ENCODE results near the gene AKR1C1.
"Not testable (repeated sequence)": the region's sequence is repeated elsewhere in the genome, so short reads cannot be mapped to it uniquely, and the experiment has no call there.

The AKR1C1 gene

DNA sequence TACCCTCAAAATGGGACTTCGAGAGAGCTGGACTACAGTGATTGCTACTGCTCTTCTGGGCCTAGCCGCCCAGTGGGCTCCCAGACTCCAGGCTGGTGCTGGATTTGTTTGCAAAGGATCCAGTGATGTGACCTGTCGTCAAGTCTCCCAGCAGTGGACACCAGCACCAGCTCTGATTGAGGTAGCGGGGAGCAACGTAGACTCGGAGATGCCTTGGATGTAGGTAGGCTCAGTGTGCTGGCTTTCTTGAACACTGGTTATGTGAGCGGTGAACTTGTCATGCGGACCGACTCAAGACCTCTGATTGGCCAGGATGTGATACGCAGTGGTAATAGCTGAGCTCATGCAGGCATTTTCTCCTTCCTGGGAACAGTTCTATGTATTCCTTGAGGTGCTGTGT, 21.0 kb downstream of the AKR1C1 start:
- no peak for FAIRE-seq

DNA sequence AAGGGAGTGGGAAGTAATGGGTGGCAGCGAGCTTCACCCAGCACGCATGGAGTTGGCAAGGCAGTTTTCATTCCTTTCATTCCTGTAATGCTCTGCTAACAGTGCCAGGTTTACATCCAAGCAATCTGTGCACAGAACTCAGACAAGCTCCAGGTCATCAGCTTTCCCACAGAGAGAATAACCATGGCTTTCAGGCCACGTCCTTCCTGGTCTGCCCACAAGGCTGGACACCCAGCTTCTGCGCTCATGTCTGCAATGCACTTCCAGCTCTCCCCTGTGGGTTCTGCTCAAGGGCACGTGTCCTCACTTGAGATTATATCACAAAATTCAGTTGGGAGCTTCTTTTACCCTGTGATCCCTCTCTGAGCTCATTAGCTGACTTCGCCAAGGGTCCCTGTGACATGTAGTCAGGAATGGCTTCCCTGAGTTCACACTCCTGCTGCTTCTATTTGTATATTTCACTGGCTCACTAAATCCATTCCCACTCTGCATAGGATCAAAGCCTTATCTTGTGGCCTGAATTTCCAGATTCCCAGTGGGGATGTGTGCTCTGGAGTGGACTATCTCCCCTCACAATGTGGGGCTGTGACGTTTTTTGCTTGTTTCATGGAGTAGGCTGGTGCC, 21.9 kb downstream of the AKR1C1 start:
- FAIRE-seq, result no peak

DNA sequence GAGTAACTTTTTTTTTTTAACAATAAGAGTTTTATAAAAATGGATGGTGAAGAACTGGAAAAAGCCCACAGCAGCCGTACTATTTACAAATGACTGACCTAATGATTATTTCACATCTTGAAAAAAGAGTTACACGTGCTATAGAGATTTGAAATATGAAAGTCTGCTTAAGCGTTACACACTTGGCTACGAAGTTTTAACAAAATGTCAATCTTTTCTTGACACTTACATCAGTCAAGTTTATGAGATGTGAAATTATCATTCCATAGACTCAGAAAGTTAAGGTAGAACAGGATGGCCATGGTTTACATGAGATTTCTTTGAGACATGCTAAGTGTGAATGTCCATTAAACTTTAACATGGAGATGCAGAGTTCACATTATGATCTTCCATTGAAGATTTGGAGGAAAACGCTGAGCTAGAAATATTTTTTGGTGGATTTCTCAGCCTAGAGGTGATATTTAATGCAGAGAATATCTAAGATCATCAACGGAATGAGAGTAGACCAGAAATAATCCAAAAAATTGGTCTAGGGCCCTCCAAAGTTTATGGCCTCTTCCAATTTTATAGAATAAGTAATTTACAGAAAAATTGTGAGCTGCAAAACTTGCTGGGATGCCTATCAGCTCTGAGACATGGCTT, 24.9 kb downstream of the AKR1C1 start:
- not testable (repeated sequence) for FAIRE-seq

DNA sequence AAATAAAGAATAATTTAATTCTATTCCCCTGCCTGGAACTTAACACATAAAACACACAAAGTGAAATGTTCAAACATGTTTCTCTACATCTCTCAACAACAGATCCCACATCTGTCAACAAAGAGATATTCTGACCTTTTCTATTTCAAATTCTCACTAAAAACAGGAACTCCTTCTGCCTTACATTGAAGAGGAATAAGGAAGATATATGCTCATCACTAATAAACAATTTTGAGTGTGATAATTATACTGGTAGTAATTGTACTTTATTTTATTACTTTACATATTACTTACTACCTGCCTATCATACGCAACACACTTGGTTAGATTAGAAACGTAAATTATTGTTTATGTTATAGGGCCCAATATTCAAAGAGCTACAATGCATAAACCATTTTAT, 27.0 kb downstream of the AKR1C1 start:
- no peak for FAIRE-seq

DNA sequence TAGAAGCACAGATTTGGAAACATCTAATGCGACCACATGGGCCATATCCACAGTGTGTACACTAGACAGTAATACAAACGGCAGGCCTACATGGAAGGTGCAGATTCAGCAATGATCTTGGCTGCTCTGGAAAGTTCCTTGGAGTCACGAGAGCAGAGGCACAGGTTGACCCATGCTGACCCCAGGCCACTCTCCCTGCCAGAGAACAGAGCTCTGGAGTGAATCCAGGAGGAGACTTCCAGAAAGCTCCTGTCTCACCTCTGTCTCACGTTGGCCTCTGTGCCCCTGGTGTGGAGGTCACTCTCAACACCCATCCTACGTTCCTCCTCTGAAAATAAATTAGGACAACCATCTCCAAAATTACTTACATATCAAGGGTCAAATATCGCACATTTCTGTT, 28.2 kb downstream of the AKR1C1 start:
- not testable (repeated sequence) for FAIRE-seq

DNA sequence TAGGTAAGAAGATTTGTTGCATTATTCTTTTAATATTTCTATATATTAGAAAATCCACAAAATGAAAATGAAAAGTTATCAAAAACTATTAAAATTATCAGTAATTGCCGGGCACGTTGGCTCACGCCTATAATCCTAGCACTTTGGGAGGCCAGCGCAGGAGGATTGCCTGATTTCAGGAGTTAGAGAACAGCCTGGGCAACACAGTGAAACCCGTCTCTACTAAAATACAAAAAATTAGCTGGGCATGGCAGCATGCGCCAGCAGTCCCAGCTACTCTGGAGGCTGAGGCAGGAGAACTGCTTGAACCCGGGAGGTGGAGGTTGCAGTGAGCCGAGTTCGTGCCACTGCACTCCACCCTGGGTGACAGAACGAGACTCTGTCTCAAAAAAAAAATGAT, 29.3 kb downstream of the AKR1C1 start:
- FAIRE-seq, result not testable (repeated sequence)

- FAIRE-seq, result not testable (repeated sequence)
These were observed 31.0 kb downstream of the AKR1C1 start for GRCh38 chr10:4994260-4994659.

DNA sequence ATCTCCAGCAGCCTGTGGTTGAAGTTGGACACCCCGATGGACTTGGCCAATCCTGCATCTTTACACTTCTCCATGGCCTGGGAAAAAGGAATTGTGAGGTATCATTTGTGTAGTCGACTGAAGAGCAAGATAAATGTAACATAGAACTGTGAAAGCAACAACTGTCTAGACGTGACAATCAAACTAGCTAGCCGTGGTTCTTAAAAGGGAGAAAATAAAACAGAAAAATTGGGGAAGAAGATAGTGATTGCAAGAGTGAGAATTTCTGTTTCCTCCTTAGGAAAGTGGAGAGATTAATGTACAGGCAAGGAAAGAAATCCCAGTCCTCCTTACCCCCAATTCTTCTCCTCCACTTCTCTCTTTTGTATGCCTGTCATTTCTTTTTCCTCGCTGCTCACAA, 35.5 kb downstream of the AKR1C1 start:
- no peak for FAIRE-seq

- FAIRE-seq, result no peak
These were observed 39.0 kb downstream of the AKR1C1 start for GRCh38 chr10:5002013-5002727.

- not testable (repeated sequence) for FAIRE-seq
These were observed 40.2 kb downstream of the AKR1C1 start, which contains the start of gene AKR1C2 for GRCh38 chr10:5003127-5004029. Gene AKR1C2 (minus strand): TSS chr10:5003857. CDS start chr10:5003835, 22 bp downstream.

DNA sequence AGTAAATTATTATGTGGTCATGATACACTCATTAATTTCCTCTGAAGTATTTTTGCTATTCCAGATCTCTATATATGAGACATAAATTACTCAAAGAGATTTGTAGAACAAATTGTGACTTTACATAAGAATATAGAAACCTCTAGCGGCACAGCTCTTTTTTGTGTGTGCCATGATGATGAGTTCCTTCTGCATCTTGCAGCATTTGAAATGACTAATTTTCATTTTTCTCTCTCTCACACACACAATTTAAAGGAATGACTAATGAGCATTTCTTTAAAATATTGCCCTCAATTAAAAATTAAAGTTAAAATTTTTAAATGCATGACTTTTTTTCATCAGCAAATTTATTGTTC, 40.8 kb downstream of the AKR1C1 start:
- FAIRE-seq, result not testable (repeated sequence)

DNA sequence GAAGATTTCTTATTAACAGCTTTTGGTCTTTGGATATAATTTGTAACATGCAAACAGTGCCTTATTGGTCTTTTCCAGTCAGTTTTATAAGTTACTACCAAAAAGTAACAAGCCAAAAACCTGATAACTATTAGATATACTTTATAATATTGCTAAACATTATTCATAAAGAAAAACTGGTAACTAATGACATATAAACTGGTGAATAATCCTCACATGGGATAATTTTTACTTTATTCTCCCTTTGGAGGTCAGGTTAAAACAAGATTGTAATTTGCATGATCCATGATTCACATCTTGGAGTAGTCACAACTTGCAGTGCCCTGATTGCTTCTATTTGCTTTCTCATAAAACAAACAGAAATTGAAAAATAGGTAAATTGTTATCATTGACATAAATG, 41.3 kb downstream of the AKR1C1 start:
- not testable (repeated sequence) for FAIRE-seq

GRCh38 chr10:5008857-5009548, 45.8 kb downstream of the AKR1C1 start:
- not testable (repeated sequence) for FAIRE-seq

DNA sequence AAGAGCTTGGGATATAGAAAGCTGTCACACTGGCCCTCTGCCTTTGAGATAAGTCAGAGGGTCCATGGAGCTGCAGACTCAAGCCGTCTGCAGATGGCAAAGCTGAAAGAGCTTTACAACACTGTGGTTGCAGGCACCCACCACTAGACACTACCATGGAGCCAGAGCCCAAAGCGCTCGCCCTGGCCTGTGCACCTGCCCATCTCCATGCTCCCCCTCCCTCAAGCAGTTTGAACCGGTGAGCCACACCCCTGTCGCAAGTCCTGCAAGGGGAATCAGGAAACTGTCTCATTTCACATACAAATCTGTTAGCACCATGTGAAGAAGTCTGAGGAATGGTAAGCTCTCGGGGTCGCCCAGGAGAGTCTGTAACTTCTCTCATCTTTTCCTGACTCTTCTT, 46.8 kb downstream of the AKR1C1 start:
- FAIRE-seq, result not testable (repeated sequence)

DNA sequence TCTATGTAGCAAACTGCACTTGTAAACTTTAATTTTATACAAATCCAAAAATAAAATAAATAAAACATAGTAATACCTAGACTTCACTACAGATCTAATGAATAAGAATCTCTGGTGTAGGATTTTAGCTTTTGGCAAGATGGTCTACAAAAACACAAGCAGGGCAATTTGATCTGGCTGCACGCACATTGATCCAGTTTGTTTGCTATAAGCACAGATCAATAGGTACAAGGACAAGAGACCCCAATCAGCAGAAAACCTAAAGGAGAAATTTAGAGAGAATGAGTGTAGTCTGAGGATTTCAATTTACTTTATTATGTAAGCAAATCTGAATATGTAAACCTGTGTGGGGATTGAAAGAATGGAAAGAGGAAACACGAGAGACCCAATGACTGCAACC, 48.2 kb downstream of the AKR1C1 start:
- FAIRE-seq, result not testable (repeated sequence)

GRCh38 chr10:5012595-5012994, 49.4 kb downstream of the AKR1C1 start:
- no peak for FAIRE-seq

DNA sequence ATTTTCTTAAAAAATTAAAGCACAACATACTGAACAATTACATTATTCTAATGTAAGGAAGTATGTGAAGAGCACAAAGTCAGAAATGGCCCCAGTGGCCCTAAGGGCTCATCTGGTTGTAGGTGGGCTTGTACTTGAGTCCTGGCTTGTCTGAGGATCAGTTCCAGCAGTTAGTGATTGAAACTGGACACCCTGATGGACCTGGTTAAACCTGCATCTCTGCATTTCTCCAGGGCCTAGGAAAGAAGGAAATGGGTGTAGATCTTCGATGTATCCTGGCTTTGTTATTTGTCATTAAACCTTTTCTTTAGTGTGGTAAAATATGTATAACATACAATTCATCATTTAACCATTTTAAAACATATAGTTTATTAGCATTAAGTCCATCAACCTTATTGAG, 50.2 kb downstream of the AKR1C1 start:
- FAIRE-seq, result no peak

DNA sequence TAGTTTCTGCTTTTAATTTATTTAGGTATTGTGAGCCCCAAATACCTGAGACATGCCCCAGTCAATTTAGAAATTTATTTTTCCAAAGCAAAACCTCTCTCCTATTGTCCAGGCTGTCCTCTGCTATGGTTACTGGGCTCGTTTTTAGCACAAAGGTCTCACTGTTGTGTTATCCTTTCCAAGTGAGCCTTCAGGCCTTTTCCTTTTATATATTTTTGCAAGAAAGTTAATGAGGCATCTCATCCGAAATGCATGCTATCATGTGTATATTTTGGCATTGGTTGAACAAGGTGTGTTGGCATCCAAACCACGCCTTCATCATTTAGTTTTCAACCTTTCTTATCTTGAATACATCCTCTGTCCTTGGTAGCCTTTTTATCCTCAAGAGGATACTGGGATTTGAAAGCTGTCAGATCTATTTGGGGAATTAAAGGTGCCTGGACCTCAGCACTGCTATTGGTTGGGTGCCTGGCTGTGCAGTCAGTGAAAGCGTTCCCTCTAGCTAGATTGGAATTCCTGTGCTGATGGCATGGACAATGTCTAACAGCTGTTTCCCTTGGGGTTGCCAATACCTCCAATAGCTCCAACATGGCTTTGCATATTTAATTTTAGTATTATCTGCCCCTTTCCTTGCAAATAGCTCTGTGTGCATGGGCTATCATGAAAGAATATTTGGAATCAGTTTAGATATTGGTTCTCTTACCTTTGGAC, 51.1 kb downstream of the AKR1C1 start:
- FAIRE-seq, result not testable (repeated sequence)

- no peak for FAIRE-seq
These were observed 51.7 kb downstream of the AKR1C1 start for GRCh38 chr10:5014936-5015335.

GRCh38 chr10:5018134-5018533, 54.9 kb downstream of the AKR1C1 start:
- no peak for FAIRE-seq

DNA sequence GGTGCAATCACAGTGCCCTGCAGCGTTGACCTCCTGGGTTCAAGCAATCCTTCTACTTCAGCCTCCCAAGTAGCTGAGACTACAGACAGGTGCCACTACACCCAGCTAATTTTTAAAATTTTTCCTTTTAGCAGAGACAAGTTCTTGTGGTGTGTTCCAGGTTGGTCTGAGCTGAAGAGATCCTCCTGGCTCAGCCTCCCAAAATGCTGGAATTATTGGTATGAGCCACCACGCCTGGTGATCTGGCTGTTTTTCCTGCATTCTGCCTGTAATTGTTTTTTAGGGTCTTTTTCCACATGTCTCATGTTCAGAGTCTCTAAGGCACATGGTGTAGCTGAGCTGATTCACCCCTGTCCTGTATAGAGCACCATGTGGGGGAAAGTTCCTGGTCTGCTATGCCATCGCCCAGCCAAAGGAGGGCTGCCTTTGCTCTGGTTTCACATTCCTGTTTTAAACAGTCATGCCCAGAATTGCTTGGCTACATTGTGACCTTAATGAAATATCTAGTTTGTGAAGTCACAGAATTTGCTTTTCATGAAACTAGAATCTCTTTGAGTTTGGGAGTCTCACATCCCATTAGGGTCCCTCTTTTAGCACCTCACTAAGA, 55.6 kb downstream of the AKR1C1 start:
- FAIRE-seq, result not testable (repeated sequence)
